ENCODE measurements around the gene PPFIBP1. TPM values are rescaled to one million over a fixed set of nuclear protein-coding genes. Genes with fewer than 3 reads are reported as not detected.

PPFIBP1 gene
- total and polyA plus RNA-seq, 2 of the 13 experiments (the other 11 are each of a cell fraction or from before 2014, with no cell fraction given), result 16.2 to 21.8 TPM

DNA sequence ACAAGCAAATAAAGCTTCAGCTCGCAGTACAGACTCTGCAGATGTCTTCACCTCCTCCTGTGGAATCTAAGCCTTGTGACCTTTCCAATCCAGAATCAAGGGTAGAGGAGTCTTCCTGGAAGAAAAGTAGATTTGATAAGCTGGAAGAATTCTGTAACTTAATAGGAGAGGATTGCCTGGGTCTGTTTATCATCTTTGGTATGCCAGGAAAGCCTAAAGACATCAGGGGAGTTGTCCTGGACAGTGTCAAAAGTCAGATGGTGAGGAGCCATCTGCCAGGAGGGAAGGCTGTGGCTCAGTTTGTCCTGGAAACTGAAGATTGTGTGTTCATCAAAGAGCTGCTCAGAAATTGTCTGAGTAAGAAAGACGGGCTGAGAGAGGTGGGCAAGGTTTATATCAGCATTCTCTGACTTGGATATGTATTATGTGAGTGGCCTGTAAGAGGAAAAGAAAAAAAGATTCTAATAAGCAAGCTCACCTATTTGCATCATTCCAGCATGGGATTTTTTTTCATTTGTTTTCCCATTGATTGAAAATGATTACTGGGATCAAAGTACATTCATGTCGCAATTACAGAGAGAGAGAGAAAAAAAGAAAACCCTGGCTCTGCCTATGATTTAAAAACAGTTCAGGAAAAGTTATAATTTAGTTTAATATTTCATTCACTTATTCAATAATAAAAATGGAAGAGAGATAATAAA, 173.0 kb downstream of the PPFIBP1 start (continued):
- TF ChIP-seq, protein P1, sequence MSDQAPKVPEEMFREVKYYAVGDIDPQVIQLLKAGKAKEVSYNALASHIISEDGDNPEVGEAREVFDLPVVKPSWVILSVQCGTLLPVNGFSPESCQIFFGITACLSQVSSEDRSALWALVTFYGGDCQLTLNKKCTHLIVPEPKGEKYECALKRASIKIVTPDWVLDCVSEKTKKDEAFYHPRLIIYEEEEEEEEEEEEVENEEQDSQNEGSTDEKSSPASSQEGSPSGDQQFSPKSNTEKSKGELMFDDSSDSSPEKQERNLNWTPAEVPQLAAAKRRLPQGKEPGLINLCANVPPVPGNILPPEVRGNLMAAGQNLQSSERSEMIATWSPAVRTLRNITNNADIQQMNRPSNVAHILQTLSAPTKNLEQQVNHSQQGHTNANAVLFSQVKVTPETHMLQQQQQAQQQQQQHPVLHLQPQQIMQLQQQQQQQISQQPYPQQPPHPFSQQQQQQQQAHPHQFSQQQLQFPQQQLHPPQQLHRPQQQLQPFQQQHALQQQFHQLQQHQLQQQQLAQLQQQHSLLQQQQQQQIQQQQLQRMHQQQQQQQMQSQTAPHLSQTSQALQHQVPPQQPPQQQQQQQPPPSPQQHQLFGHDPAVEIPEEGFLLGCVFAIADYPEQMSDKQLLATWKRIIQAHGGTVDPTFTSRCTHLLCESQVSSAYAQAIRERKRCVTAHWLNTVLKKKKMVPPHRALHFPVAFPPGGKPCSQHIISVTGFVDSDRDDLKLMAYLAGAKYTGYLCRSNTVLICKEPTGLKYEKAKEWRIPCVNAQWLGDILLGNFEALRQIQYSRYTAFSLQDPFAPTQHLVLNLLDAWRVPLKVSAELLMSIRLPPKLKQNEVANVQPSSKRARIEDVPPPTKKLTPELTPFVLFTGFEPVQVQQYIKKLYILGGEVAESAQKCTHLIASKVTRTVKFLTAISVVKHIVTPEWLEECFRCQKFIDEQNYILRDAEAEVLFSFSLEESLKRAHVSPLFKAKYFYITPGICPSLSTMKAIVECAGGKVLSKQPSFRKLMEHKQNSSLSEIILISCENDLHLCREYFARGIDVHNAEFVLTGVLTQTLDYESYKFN (CRISPR knock-in tag; conservative IDR thresholded peaks at IDR 0.05), result peak; percentile 80
- TF ChIP-seq HNF4G (IDR thresholded peaks at IDR 0.05; ENCODE audit: borderline replicate concordance, low read depth, low read length), result peak; percentile 63
- TF ChIP-seq HNF4G (CRISPR knock-in tag; IDR thresholded peaks at IDR 0.05; ENCODE audit: borderline replicate concordance, low read depth), result no peak
- TF ChIP-seq, protein P2, sequence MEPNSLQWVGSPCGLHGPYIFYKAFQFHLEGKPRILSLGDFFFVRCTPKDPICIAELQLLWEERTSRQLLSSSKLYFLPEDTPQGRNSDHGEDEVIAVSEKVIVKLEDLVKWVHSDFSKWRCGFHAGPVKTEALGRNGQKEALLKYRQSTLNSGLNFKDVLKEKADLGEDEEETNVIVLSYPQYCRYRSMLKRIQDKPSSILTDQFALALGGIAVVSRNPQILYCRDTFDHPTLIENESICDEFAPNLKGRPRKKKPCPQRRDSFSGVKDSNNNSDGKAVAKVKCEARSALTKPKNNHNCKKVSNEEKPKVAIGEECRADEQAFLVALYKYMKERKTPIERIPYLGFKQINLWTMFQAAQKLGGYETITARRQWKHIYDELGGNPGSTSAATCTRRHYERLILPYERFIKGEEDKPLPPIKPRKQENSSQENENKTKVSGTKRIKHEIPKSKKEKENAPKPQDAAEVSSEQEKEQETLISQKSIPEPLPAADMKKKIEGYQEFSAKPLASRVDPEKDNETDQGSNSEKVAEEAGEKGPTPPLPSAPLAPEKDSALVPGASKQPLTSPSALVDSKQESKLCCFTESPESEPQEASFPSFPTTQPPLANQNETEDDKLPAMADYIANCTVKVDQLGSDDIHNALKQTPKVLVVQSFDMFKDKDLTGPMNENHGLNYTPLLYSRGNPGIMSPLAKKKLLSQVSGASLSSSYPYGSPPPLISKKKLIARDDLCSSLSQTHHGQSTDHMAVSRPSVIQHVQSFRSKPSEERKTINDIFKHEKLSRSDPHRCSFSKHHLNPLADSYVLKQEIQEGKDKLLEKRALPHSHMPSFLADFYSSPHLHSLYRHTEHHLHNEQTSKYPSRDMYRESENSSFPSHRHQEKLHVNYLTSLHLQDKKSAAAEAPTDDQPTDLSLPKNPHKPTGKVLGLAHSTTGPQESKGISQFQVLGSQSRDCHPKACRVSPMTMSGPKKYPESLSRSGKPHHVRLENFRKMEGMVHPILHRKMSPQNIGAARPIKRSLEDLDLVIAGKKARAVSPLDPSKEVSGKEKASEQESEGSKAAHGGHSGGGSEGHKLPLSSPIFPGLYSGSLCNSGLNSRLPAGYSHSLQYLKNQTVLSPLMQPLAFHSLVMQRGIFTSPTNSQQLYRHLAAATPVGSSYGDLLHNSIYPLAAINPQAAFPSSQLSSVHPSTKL (CRISPR knock-in tag; IDR thresholded peaks at IDR 0.05), result peak; percentile 69
- TF ChIP-seq GATAD2A (CRISPR knock-in tag; IDR thresholded peaks at IDR 0.05), result peak; percentile 89
- no peak for TF ChIP-seq ISX (CRISPR knock-in tag; conservative IDR thresholded peaks at IDR 0.05)
- TF ChIP-seq, protein P3, sequence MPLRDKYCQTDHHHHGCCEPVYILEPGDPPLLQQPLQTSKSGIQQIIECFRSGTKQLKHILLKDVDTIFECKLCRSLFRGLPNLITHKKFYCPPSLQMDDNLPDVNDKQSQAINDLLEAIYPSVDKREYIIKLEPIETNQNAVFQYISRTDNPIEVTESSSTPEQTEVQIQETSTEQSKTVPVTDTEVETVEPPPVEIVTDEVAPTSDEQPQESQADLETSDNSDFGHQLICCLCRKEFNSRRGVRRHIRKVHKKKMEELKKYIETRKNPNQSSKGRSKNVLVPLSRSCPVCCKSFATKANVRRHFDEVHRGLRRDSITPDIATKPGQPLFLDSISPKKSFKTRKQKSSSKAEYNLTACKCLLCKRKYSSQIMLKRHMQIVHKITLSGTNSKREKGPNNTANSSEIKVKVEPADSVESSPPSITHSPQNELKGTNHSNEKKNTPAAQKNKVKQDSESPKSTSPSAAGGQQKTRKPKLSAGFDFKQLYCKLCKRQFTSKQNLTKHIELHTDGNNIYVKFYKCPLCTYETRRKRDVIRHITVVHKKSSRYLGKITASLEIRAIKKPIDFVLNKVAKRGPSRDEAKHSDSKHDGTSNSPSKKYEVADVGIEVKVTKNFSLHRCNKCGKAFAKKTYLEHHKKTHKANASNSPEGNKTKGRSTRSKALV (CRISPR knock-in tag; IDR thresholded peaks at IDR 0.05), result 0 out of 2 replicates have a peak, but pooled peaks have one; percentile 22
- TF ChIP-seq, protein P4, sequence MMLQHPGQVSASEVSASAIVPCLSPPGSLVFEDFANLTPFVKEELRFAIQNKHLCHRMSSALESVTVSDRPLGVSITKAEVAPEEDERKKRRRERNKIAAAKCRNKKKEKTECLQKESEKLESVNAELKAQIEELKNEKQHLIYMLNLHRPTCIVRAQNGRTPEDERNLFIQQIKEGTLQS (CRISPR knock-in tag; IDR thresholded peaks at IDR 0.05), result no peak
- no peak for TF ChIP-seq ZNF207 (IDR thresholded peaks at IDR 0.05; ENCODE audit: borderline replicate concordance)
- 0 out of 4 replicates have a peak, but pooled peaks of 1 of the 2 experiments have one; percentile 54 for TF ChIP-seq ATF4 (CRISPR knock-in tag; IDR thresholded peaks at IDR 0.05)
- TF ChIP-seq NKX3-1 (CRISPR knock-in tag; IDR thresholded peaks at IDR 0.05), result no peak
- no peak for TF ChIP-seq FOXP1 (IDR thresholded peaks at IDR 0.05)
- peak; percentile 77 for TF ChIP-seq FOXP1 (CRISPR knock-in tag; IDR thresholded peaks at IDR 0.05)
- no peak for TF ChIP-seq SOX13 (IDR thresholded peaks at IDR 0.05)
- peak in 1 of 2 experiments; percentile 41; a peak in 1 of 4 replicates for TF ChIP-seq SOX13 (CRISPR knock-in tag; conservative IDR thresholded peaks at IDR 0.05 in 1 of 2, IDR thresholded peaks at IDR 0.05 in 1 of 2)
- 0 out of 2 replicates have a peak, but pooled peaks have one; percentile 3 for TF ChIP-seq MAFF (IDR thresholded peaks at IDR 0.05; ENCODE audit: low read depth, low read length)
